ENCODE results near the gene AKR1C8.
"Not testable (repeated sequence)": the region's sequence is repeated elsewhere in the genome, so short reads cannot be mapped to it uniquely, and the experiment has no call there.

Gene AKR1C8

DNA sequence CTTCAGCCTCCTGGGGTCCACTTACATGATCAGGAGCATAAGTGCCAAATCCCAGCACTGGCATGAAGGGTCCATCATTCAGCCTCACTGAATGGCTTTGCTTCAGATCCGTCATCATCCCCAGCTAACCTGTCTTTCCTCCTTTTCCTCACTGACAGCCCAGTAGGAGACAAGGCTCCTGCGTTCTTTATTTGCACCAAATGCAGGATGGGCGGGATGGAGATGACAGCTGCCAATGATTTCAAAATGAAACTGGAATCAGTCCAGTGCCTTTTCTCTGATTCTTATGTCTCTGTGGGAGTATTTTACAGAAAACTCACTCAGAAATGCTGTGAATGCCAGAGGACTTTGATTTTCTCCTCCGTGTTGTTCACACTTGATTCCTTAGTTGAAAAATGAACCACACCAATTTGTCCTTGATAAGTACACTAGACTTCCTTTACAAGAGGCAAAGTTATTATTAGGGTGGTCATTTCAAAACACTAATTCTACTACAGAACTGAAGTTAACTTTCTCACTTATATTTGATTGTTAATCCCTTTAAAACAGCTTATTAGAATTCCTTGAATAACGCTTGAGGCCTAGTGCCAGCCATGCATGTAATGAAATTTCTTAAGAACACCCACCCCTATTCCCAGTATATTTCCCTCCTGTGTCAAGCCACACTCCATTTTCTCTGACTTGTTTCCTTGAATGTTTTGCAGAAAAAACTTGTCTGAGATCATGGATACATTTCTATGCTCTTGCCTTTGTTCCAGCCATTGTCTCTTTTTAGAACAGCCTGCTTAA, at the start of gene AKR1C8:
TSS of gene AKR1C8 (minus strand) at position 164 of the 789 bp plus-strand sequence. CDS start at position 118, 46 bp downstream.
- DNase-seq: no peak

DNA sequence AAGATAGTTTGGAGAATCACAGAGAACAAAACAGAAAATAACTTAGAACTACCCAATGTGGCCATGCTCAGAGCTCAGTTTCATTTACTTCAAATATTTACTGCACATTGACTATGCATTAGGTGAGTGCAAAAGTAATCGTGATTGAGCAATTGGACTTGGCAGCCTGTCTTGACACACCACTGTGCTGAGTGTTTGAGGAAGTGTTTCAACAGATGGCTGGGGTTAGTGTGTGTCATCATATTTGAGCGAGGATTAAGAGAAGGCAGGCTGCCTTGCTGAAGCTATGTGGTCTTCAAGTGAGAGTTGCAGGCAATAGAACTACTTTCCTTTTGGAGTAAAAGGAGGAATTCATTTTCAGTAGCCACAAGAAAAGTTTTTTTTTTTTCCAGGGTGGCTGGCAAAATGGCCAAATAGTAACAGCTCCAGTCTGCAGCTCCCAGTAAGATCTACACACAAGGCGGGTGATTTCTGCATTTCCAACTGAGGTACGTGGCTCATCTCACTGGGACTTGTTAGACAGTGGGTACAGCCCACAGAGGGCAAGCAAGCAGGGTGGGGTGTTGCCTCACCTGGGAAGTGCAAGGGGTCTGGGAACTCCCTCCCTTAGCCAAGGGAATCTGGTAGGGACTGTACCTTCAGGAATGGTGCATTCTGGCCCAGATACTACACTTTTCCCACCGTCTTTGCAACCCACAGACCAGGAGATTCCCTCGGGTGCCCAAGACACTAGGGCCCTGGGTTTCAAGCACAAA, 49.3 kb upstream of the AKR1C8 start:
- no peak for DNase-seq

DNA sequence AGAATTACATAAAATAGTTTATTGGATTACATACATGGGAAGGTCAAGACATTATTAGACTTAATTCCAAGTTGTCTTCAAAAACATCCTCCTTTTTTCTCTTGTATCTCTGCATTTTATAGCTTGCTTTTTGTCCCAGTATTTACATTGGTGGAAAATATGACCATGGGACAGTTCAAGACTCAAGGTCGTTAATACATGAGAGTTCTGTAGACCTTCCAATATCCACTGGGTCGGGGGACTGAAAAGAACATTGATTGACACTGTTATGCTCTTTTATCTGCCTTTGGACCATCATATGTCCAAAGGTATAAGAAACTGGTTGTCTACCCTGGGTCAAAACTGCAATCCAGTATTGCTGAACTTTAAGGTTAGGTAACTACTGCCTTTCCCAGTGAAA, 48.4 kb upstream of the AKR1C8 start:
- no peak for DNase-seq

DNA sequence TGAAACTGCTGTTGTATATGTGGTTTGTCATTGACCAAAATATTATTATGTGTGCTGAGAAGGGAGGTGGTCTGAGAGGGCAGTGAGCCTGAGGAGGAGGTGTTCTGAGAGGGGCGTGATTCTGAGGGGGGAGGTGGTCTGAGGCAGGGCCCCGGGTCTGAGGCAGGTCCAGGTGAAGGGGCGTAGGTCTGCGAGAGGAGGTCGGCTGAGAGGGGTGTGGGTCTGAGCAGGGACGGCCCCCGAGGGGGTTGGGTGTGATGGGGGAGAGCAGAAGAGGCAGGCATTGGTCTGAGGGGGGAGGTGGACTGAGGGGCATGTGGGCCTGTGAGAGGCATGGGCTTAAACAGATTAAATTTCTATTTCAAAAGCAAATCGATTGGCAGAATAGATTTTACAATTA, 44.1 kb upstream of the AKR1C8 start:
- DNase-seq: no peak

DNA sequence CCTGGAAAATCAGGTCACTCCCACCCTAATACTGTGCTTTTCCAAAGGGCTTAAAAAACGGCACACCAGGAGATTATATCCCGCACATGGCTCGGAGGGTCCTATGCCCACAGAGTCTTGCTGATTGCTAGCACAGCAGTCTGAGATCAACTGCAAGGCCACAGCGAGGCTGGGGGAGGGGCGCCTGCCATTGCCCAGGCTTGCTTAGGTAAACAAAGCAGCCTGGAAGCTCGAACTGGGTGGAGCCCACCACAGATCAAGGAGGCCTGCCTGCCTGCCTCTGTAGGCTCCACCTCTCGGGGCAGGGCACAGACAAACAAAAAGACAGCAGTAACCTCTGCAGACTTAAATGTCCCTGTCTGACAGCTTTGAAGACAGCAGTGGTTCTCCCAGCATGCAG, 38.0 kb upstream of the AKR1C8 start:
- not testable (repeated sequence) for DNase-seq

DNA sequence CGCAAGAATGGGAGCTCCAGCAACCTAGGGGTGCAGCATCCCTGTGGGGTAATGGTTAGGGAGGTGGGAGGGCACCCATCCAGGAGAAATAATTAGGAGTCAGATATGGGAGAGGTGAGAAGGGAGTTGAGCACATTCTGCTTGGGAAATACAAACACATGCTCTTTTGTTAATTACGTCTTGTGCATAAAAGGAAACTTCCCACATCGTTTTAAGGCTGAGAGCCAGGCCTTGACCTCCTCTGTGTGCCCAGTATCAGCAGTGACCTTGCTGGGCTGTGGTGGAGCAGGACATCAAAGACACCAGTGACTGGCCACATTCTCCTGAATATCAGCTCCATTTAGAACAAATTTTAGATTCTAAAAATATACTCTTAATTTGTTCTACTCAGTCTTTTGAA, 34.3 kb upstream of the AKR1C8 start:
- DNase-seq: no peak

DNA sequence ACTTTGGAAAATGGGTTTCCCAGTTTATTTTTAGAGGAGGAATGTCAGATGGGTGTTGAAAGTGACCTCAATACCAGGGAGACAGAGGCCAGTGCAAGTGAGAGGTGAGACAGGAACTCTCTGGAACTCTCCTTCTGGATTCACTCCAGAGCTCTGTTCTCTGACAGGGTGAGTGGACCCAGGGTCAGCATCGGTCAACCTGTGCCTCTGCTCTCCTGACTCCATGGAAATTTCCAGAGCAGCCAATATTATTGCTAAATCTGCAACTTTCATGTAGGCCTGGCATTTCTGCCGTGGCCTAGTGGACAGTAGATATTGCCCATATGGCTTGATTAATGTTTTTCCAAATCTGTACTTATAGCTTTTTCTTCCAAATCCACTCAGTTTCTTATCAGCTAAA, 31.9 kb upstream of the AKR1C8 start:
- no peak for DNase-seq

DNA sequence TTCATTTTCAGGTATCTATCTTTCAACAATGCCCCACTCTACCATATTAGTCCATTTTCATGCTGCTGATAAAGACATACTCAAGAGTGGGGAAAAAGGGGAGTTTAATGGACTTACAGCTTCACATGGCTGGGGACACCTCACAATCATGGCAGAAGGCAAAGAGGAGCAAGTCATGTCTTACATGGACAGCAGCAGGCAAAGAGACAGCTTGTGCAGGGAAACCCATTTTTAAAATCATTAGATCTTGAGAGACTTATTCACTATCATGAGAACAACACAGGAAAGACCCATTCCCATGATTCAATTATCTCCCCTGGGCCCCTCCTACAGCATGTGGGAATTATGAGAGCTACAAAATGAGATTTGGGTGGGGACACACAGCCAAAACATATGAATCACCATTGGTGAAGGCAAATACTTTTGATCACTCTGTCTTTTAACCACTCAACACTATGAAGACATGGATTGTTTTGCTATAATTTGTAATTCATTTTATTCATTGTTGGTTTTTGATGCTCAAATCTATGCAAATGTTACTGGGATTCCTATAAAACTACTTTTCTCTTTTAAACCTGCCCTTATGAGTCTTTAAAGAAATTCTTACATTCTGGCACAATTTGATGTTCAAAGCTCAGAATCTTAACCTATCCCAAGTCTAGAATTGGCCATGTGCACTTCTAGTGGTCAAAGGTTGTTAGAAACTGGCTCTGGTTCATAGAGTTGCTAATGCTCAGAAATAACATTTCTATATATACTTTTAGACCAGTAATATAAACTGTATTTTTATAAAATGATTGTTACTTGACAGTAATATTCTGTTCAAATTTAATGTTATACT, 27.0 kb upstream of the AKR1C8 start:
- DNase-seq: no peak

DNA sequence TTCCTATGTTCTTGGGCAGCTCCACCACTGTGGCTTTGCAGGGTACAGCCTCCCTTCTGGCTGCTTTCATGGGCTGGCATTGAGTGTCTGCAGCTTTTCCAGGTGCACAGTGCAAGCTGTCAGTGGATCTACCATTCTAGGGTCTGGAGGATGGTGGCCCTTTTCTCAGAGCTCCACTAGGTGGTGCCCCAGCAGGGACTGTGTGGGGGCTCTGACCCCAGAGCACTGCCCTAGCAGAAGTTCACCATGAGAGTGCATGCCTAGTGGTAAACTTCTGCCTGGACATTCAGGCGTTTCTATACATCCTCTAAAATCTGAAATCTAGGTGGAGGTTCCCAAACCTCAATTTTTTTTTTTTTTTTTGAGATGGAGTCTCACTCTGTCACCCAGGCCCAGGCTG, 25.3 kb upstream of the AKR1C8 start:
- DNase-seq: not testable (repeated sequence)

DNA sequence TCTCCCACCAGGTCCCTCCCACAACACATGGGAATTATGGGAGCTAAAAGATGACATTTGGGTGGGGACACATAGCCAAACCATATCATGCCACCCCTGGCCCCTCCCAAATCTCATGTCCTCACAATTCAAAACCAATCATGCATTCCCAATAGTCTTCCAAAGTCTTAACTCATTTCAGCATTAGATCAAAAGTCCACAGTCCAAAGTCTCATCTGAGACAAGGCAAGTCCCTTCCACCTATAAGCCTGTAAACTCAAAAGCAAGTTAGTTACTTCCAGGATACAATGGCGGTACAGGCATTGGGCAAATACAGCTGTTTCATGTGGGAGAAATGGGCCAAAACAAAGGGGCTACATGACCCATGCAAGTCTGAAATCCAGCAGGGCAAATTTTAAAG, 24.8 kb upstream of the AKR1C8 start:
- not testable (repeated sequence) for DNase-seq

DNA sequence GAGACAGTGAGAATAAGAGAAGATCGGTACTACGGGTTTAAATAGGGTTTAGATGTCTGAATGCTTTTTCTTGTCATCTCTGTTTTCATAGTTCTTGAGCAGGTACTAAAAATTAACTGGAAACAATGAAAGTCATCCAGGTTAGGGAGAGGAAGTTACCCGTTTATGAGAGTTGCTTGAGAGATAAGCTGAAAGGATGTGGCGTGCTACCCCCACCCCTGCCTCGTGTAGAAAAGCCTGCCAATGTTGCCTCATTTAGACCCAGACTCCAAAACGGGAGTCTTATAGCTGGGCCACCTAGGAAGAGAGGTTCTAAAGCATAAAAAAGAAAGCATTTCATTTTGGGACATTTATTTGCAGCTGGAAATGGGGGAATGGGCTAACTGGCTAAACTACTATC, 21.8 kb upstream of the AKR1C8 start:
- no peak for DNase-seq

DNA sequence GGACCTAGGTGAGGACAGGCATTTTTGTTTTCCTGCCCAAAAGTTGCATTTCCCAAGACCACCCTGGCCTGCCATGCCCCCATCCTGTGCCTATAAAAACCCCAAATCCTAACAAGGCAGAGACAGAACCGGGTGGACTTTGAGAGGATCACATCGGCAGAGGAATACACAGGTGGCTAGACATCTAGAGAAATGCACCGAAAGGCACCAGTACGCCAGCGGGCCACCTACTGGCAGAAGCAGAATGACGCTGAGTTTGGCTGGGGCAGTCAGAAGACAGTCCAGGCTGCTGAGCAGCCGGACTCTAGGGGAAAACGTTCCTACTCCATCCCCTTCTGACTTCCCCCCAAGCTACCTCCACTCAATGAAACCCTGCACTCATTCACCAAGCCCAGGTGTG, 14.4 kb upstream of the AKR1C8 start:
- DNase-seq: no peak

DNA sequence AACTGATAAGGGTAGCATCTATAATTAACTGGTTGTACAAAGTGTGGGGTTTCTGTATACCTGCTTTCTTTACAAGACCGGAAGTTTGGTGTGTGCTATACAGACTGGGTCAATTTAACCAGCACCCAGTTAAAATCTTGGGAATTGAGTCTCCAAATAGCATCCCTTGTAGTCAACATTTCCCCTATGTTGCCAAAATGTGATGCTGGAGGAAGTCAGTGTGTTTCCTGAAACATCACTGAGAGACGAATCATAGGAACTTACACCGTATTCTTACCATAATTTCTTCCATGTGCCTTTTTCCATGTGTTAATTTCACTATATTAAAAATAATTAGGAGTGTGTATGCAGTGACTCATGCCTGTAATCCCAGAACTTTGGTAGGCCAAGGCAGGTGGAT, 13.4 kb upstream of the AKR1C8 start:
- DNase-seq: no peak

DNA sequence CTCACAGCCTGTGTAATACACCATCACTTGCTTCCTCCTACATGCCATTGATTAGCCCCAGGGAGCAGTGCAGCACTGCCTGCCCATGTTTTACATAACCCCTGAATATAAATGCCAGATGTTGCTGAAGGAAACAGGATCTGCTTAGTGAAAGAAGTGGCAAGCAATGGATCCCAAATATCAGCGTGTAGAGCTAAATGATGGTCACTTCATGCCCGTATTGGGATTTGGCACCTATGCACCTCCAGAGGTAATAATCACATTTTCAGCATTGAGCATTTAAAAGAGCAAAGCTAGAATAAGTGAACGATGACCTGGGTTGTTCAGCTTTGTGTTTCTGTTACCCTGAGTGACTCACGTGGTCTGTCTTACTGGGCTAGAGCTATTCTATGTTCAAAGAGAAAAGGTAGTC, 11.8 kb upstream of the AKR1C8 start, which contains the start of gene AKR1C4:
TSS of gene AKR1C4 (plus strand) at position 136 of the 412 bp plus-strand sequence. CDS start at position 167, 31 bp downstream.
- DNase-seq: no peak

DNA sequence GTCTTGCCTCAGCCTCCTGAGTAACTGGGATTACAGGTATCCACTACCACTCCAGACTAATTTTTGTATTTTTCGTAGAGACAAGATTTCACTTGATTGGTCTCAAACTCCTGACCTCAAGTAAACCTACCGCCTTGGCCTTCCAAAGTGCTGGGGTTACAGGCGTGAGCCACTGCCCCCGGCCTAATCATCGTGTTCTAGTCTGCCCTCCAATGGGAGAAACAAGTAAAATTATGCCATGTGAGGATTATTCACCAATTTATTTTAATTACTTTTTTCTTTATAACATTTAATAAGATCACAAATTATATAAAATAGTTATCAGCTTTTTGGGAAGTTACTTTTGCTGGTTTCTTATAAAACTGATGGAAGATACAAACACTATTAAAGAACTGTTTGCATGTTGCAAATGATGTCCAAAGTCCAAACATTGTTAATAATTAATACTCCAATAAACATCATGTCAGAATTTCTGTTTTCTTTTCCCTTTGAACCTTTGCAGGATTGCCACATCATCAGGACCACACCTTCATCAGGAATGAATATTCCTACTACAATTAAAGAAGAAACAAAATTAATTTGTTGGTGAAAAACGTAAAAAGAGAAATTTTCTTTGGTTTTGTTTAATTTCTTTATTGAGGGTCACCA, 10.9 kb upstream of the AKR1C8 start:
- DNase-seq: no peak

DNA sequence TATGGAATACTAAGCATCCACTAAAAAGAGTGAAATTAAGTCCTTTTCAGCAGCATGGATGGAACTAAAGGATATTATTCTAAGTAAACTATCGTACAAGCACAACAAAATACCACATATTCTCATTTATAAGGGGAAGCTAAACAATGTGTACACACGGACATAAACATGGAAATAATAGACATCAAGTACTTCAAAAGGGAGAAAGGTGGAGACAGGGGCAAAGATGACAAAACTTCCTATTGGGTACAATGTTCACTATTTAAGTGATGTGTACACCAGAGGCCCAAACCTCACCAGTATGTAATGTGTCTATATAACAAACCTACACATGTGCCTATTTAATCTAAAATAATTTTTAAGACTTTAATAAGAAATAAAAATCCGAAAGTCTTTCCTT, 9.5 kb upstream of the AKR1C8 start:
- no peak for DNase-seq

DNA sequence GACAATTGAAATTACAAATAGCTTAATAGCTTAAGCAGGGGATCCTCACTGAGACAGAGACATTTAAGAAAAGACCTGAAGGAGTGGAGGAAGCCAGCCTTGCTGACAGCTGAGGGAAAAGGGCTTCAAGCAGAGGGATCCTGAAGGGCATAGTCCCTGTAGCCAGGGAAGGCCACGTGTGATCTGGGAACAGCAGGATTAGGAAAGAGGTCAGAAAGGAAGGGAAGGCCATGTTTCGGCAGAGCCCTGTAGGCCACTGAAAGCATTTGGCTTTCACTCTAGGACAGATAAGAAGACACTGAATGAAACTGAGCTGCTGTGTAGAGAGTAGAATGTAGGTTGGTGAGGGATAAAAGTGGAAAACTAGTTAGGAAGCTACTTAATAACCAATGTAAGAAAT, 3.4 kb upstream of the AKR1C8 start:
- DNase-seq: no peak

DNA sequence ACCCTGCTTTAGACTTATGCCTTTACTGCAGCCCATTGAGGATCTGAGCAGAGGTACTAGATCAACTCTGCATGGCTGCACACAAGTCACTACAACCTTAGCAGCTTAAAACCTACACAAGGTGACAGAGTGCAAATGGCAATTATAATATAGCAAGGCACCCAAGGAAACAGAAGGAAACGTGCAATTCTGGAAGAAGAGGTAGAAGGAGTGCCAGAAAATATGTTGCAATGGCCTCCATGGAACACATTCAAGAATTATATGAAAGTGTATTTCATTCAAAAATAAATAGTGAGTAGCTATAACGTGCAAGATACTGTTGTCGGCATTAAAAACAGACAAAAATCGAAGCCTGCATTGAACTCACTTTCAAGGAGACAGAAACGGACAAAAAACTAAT, 2.9 kb upstream of the AKR1C8 start:
- no peak for DNase-seq

DNA sequence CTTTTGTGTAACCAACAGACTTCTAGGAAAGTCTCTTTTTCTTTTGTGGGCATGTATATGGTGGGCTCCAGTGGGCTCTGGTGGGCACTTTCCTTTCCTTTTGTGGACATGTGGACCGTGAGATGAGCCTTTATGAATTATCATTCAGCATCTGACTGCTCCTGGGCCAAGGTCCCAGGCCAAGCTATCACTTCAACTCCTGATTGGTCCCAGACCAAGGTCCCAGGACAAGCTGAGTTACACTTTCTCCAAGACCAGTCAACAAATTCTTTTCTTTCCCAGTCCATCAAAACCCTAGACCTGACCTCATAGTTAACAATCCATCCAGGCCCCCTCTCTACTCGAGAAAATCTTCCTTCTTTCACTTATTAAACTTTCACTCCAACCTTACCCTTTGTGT, 1.0 kb downstream of the AKR1C8 start:
- no peak for DNase-seq

DNA sequence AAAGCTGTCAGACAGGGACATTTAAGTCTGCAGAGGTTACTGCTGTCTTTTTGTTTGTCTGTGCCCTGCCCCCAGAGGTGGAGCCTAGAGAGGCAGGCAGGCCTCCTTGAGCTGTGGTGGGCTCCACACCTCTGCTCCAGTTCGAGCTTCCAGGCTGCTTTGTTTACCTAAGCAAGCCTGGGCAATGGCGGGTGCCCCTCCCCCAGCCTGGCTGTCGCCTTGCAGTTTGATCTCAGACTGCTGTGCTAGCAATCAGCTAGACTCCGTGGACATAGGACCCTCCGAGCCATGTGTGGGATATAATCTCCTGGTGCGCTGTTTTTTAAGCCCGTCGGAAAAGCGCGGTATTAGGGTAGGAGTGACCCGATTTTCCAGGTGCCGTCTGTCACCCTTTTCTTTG, 4.4 kb downstream of the AKR1C8 start:
- DNase-seq: not testable (repeated sequence)

DNA sequence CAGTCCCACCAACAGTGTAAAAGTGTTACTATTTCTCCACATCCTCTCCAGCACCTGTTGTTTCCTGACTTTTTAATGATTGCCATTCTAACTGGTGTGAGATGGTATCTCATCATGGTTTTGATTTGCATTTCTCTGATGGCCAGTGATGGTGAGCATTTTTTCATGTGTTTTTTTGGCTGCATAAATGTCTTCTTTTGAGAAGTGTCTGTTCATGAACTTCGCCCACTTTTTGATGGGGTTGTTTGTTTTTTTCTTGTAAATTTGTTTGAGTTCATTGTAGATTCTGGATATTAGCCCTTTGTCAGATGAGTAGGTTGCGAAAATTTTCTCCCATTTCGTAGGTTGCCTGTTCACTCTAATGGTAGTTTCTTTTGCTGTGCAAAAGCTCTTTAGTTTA, 9.4 kb downstream of the AKR1C8 start:
- DNase-seq: not testable (repeated sequence)

DNA sequence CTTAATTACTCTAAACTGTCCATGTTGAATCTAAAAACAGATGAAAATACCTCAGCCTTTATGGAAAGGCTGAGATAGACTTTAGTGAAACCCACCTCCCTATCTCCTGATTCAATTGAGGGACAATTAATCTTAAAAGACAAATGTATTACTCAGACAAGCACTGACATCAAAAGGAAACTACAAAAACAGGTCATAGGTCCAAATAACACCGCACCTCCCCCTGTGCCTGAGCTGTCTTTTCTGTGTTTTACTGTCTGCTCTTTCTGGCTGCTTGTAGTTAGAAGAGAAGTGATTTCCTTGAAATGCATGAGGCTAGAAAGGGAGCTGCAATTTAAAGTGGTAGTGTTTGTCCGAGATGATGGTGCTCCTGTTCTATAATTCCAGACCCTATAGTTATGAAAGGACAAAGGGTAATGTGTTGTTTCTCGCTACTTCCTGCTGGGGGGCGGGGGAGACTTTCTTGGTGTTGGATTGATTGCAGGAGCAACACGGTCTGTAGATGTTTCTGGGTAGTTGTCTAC, 16.0 kb downstream of the AKR1C8 start:
- no peak for DNase-seq

DNA sequence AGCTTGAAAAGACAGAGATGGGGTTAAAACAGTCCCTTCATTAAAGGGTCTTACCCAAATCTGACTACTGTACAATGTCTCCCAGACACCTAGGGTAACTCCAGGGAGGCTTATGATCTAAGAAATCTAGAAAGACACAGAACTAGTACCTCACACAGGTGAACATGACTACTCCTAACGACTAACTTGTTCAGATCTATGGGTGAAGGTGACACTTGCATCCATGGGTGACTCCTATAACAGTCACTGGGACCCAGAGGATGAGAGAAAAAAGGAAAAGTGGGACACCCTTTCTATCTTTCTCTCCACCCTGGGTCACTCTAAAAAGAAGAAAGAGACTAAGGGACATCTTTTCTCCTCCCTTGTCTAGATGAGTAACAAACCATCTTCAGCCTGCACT, 19.2 kb downstream of the AKR1C8 start:
- DNase-seq: no peak

Data from NCI-H1105 treated with DMSO at 0.1 percent for 48 hours (cell line).